Smooth muscle cell (in vitro differentiated cells): Measurements from ENCODE around the gene C3orf80. TPM values are rescaled to one million over a fixed set of nuclear protein-coding genes. Genes with fewer than 3 reads are reported as not detected.

Source experiments
- DNase-seq: peaks from one replicate; lab custom pipeline; 2025; ENCODE audit not compliant: unreplicated experiment; lab: John Stamatoyannopoulos, UW
- H2AFZ ChIP-seq: fragments of 200-600 bp; sonication (generic); 2 replicates; pipeline ENCODE4 v1.6.0; 2016; ENCODE audit warnings: antibody characterized with exemption, low read depth, mild to moderate bottlenecking
- H3F3A ChIP-seq: fragments of 200-600 bp; sonication (generic); 2 replicates; pipeline ENCODE4 v1.6.0; 2017; ENCODE audit warnings: antibody characterized with exemption, low read depth
- H3K27ac ChIP-seq: fragments of 200-600 bp; sonication (generic); 2 replicates; pipeline ENCODE4 v1.5.1; 2016; ENCODE audit warnings: low read depth, mild to moderate bottlenecking
- H3K27me3 ChIP-seq: fragments of 200-600 bp; sonication (generic); 2 replicates; pipeline ENCODE4 v1.6.1; 2016; ENCODE audit warnings: low read depth, mild to moderate bottlenecking
- H3K36me3 ChIP-seq: fragments of 200-600 bp; sonication (generic); 2 replicates; pipeline ENCODE4 v1.5.1; 2016; ENCODE audit warnings: low read depth
- H3K4me1 ChIP-seq: fragments of 200-600 bp; sonication (generic); 2 replicates; pipeline ENCODE4 v1.5.1; 2016; ENCODE audit warnings: low read depth
- H3K4me2 ChIP-seq: fragments of 200-600 bp; sonication (generic); 2 replicates; pipeline ENCODE4 v1.6.0; 2016; ENCODE audit warnings: mild to moderate bottlenecking
- H3K4me3 ChIP-seq: fragments of 200-600 bp; sonication (generic); 2 replicates; pipeline ENCODE4 v1.5.1; 2016; ENCODE audit warnings: mild to moderate bottlenecking
- H3K79me2 ChIP-seq: fragments of 200-600 bp; sonication (generic); 2 replicates; pipeline ENCODE4 v1.6.0; 2016; ENCODE audit warnings: low read depth, mild to moderate bottlenecking
- H3K9ac ChIP-seq: fragments of 200-600 bp; sonication (generic); 2 replicates; pipeline ENCODE4 v1.6.0; 2016; ENCODE audit warnings: low read depth
- H3K9me3 ChIP-seq: fragments of 200-600 bp; sonication (generic); replicated peaks from 2 replicates; pipeline ENCODE4 v1.5.1; 2016; ENCODE audit warnings: low read depth
- H4K20me1 ChIP-seq: fragments of 200-600 bp; sonication (generic); 2 replicates; pipeline ENCODE4 v1.6.0; 2016; ENCODE audit warnings: low read depth
- WGBS: methylation state at CpG from one replicate; pipeline ENCODE4 v1.1.7; 2016; ENCODE audit warnings: low lambda C conversion rate; 5-methylcytosine and 5-hydroxymethylcytosine counted together
- polyA plus RNA-seq: library from polyadenylated mRNA; unstranded; fragments of >200 nt; fragmentation: Nextera tagmentation; extraction: Ambion mirVana; gene quantifications from 2 replicates; pipeline ENCODE4 v1.2.1, GENCODE V29; 2016
- total RNA-seq: library from RNA; depleted of rRNA; stranded (reverse); fragments of >200 nt; gene quantifications from 2 replicates; pipeline ENCODE4 v1.2.3, GENCODE V29; 2014
- TF ChIP-seq, protein P1 (sequence below): fragments of 200-600 bp; sonication (generic); IDR thresholded peaks from 2 replicates; pipeline ENCODE4 v1.5.1; 2017; ENCODE audit warnings: borderline replicate concordance, mild to moderate bottlenecking, antibody characterized with exemption; ENCODE audit not compliant: insufficient read depth, poor library complexity, severe bottlenecking

The C3orf80 gene
- total and polyA plus RNA-seq, 2 experiments from 2014 or later, result 10.2 to 17.5 TPM

DNA sequence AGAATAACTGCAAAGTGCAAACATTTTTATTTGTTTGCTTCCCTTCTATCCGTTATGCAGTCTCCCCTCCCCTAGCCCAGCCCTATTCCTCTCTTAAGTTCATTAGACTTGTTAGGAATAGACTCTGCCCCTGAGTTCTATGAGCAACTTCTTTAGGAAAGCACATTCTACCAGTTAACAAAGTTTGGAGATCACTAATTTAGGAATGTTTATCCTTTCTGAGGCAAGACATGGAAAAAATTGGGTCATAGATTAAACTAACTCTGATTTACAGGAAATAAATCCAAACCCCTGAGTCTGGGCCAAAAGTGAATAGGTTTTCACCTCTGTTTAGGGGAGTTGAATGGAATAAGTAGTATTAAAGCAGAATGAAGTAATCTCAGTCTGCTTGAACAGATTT is 34.4 kb downstream of the C3orf80 start:
- no peaks in the 10 kb centered on the region for H3K9me3 ChIP-seq
- H3K4me3 ChIP-seq, result no peak overlapping the region
- H3K9ac ChIP-seq, result no peak overlapping the region
- 96% methylated on average over 1 of the region's 1 CpG for WGBS
- DNase-seq, result no peak
- no peak overlapping the region for H3K27ac ChIP-seq
- no peaks in the 10 kb centered on the region for H3K4me1 ChIP-seq
- no peaks in the 10 kb centered on the region for H4K20me1 ChIP-seq
- TF ChIP-seq, protein P1, sequence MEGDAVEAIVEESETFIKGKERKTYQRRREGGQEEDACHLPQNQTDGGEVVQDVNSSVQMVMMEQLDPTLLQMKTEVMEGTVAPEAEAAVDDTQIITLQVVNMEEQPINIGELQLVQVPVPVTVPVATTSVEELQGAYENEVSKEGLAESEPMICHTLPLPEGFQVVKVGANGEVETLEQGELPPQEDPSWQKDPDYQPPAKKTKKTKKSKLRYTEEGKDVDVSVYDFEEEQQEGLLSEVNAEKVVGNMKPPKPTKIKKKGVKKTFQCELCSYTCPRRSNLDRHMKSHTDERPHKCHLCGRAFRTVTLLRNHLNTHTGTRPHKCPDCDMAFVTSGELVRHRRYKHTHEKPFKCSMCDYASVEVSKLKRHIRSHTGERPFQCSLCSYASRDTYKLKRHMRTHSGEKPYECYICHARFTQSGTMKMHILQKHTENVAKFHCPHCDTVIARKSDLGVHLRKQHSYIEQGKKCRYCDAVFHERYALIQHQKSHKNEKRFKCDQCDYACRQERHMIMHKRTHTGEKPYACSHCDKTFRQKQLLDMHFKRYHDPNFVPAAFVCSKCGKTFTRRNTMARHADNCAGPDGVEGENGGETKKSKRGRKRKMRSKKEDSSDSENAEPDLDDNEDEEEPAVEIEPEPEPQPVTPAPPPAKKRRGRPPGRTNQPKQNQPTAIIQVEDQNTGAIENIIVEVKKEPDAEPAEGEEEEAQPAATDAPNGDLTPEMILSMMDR, result no peak
- no peaks in the 10 kb centered on the region for H3K79me2 ChIP-seq
- H3K4me2 ChIP-seq, result no peak overlapping the region
- H2AFZ ChIP-seq, result no peak overlapping the region
- no peaks in the 10 kb centered on the region for H3K27me3 ChIP-seq
- no peaks in the 10 kb centered on the region for H3K36me3 ChIP-seq
- H3F3A ChIP-seq, result no peaks in the 10 kb centered on the region

DNA sequence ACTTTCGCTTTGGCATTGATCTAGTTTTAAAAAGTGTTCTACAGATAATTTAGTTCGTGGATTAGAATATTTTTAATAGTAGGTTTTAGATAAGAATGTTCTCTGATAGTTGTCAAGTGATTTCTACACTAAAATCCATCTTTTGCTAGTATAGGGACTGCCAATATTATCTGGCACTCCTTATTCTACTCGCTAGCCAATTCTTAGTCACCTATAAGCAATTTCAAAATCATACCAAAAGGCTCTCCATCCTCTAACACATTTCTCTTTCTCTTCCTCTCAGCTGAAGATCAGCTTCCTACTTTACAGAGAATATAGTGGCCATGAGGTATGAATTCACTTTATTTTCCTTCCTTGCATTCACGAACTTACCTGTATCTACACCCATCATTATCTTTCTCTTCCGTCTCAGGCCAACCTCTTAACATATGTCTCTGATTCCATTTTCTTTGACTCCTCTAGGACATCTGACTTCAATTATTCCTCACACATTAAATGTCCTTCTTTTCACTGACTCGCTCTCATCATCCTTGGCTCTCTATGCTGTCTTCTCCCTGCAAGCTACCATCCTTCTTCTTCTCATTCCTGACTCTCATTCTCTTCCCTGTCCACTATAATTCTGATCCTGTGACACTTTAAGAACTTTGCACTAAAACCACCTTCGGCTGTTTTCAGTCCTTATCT is 35.5 kb downstream of the C3orf80 start:
- H3K36me3 ChIP-seq, result no peaks in the 10 kb centered on the region
- WGBS, result 94% methylated on average over 7 of the region's 7 CpGs
- no peak overlapping the region for H3K4me2 ChIP-seq
- no peaks in the 10 kb centered on the region for H3K27me3 ChIP-seq
- no peak overlapping the region for H2AFZ ChIP-seq
- H3K27ac ChIP-seq, result no peak overlapping the region
- H3K9ac ChIP-seq, result no peak overlapping the region
- H3K9me3 ChIP-seq, result no peaks in the 10 kb centered on the region
- no peaks in the 10 kb centered on the region for H4K20me1 ChIP-seq
- no peaks in the 10 kb centered on the region for H3K4me1 ChIP-seq
- H3K4me3 ChIP-seq, result no peak overlapping the region
- no peaks in the 10 kb centered on the region for H3F3A ChIP-seq
- H3K79me2 ChIP-seq, result no peaks in the 10 kb centered on the region
- no peak for DNase-seq
- TF ChIP-seq, protein P1, result no peak

DNA sequence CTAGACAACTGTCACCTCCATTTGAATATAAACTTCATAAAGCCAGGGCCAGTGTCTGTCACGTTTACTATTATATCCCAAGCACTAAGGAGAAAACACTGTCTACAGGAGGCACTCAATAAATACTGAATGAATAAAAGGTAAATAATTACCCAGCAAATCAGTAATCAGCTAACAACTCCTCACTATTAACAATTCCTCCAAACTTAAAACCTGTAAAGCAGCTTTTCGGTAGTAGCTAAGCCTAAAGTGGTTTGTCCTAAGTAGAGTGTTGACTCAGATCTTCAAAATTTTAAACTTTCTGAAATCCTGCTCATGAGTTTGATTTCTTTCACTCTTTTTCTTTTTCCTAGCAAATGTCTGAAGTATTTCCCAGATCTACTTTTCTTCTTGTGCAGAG is 39.9 kb downstream of the C3orf80 start:
- Histone ChIP-seq H3K79me2 (no peaks in the 10 kb centered on the region), H3K27me3 (no peaks in the 10 kb centered on the region), H3K27ac (no peak overlapping the region), H3K4me3 (no peak overlapping the region), H3F3A (no peaks in the 10 kb centered on the region), H3K9ac (no peak overlapping the region), H4K20me1 (no peaks in the 10 kb centered on the region), H2AFZ (no peak overlapping the region), H3K4me1 (no peaks in the 10 kb centered on the region), H3K36me3 (no peaks in the 10 kb centered on the region), H3K4me2 (no peak overlapping the region), H3K9me3 (no peaks in the 10 kb centered on the region)
- TF ChIP-seq, protein P1, result no peak
- WGBS, result 93% methylated on average over 2 of the region's 2 CpGs
- DNase-seq, result no peak

Other genes starting within 250 kb of the C3orf80 start
- 0.09 and 1.9 TPM in 2 replicates for gene IL12A, start 236.6 kb upstream of the C3orf80 start, total RNA-seq
- 0.35 TPM in 1 of 2 replicates, not detected in the other for gene IL12A, start 236.6 kb upstream of the C3orf80 start, polyA plus RNA-seq
- gene IFT80, start 173.8 kb downstream of the C3orf80 start, total RNA-seq, result 43.5 and 61.5 TPM in 2 replicates
- 7.9 and 8.3 TPM in 2 replicates for gene IFT80, start 173.8 kb downstream of the C3orf80 start, polyA plus RNA-seq
- 71.7 and 122 TPM in 2 replicates for gene SMC4, start 174.2 kb downstream of the C3orf80 start, total RNA-seq
- gene SMC4, start 174.2 kb downstream of the C3orf80 start, polyA plus RNA-seq, result 55.1 and 64.5 TPM in 2 replicates
- 12.9 and 19.0 TPM in 2 replicates for gene TRIM59, start 224.4 kb downstream of the C3orf80 start, total RNA-seq
- gene TRIM59, start 224.4 kb downstream of the C3orf80 start, polyA plus RNA-seq, result 6.6 and 8.9 TPM in 2 replicates